KOPT-K1 (cell line): Measurements from ENCODE around the gene ADPRH.

Experiments used
- H3K27ac ChIP-seq: fragments of 200-600 bp; sonication (generic); 2 replicates; pipeline ENCODE4 v1.5.1; 2016; ENCODE audit warnings: antibody characterized with exemption, mild to moderate bottlenecking, low read depth, low read length; ENCODE audit not compliant: poor library complexity, severe bottlenecking
- H3K36me3 ChIP-seq: fragments of 200-600 bp; sonication (generic); 2 replicates; pipeline ENCODE4 v1.5.1; 2017; ENCODE audit warnings: antibody characterized with exemption, mild to moderate bottlenecking, low read length, moderate library complexity; ENCODE audit not compliant: insufficient read depth
- H3K9me3 ChIP-seq: fragments of 200-600 bp; sonication (generic); 2 replicates; pipeline ENCODE4 v1.5.1; 2017; ENCODE audit warnings: antibody characterized with exemption, low read length, mild to moderate bottlenecking; ENCODE audit not compliant: insufficient read depth, poor library complexity, severe bottlenecking

Gene ADPRH

GRCh38 chr3:119598410-119599098, 19.3 kb downstream of the ADPRH start:
- no peak overlapping the region for H3K27ac ChIP-seq
- H3K36me3 ChIP-seq = no peaks in the 10 kb centered on the region
- H3K9me3 ChIP-seq = no peaks in the 10 kb centered on the region

DNA sequence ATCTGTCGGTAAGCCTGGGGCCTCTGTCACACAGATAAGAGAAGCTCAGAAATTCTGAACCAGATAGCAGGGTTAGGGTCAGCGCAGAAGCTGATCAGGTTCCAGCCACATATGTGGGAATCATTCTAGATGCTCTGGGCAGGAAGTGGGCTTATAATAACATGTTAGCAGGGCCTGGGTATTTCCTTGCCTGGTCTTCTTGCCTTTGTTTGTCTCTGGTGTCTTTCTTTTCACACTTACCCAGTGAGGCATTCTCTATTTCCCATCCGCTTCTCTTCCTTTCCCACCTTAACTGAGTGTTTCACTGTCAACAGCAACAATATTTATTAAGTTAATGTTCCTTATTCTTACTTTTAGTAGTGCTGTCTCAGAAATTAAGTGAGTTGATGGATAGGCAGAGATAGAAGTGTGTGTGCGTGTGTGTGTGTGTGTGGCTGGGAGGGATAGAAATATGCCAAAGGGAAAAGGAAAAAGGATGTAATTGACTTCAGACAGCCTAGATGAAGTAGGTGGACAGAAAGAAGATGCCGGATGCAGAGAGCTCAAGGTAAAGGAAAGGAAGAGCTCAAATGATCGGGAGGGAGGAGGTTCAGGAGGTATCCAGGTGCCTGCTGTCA, 20.4 kb downstream of the ADPRH start:
- Histone ChIP-seq H3K36me3 (no peaks in the 10 kb centered on the region), H3K9me3 (no peaks in the 10 kb centered on the region), H3K27ac (no peak overlapping the region)

DNA sequence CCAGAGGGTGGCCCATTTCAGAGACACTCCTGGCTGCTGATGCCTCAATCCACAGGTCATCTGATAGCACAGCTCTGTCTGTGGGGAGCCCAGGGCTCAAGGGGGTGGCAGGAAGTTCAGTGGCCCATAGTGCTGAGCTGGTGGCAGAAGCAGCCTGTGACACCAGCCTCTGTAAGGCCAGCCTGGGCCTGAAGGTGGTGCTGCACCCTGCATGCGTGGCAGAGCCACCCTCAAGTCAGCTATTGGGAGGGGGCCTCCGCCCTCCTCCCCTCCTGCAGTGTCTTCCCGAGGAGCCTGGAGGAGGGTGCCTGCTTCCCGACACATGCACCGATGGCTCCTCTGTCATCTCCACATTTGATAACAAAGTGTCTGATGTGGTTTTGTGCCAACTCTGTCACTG, 21.4 kb downstream of the ADPRH start:
- Histone ChIP-seq H3K27ac (no peak overlapping the region), H3K9me3 (no peaks in the 10 kb centered on the region), H3K36me3 (no peaks in the 10 kb centered on the region)

- no peaks in the 10 kb centered on the region for H3K36me3 ChIP-seq
- H3K9me3 ChIP-seq = no peaks in the 10 kb centered on the region
- H3K27ac ChIP-seq = no peak overlapping the region
Observed at GRCh38 chr3:119601154-119601553, 21.9 kb downstream of the ADPRH start.

- no peaks in the 10 kb centered on the region for H3K36me3 ChIP-seq
- no peaks in the 10 kb centered on the region for H3K9me3 ChIP-seq
- no peak overlapping the region for H3K27ac ChIP-seq
Observed at GRCh38 chr3:119602676-119603075, 23.4 kb downstream of the ADPRH start.

DNA sequence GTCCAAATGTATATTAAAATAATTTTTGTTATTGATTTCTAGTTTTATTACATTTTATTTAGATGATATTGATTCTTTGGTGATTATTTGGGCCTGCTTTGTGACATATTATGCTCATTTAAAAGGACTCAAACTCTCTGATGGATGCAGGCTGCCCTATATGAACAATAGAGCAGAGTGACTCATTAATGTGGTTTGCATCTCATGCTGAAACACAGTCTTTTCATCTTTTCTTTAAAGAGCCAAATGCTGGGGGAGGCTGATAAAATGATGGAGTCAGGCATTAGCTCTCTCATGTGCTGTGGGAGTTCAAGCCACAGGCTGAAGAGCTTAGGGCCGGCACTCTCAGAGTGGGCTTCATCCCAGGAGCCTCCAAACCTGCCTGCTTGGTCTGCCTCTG, 25.6 kb downstream of the ADPRH start:
- Histone ChIP-seq H3K36me3 (no peaks in the 10 kb centered on the region), H3K9me3 (no peaks in the 10 kb centered on the region), H3K27ac (no peak overlapping the region)

GRCh38 chr3:119608405-119609000, 29.2 kb downstream of the ADPRH start:
- Histone ChIP-seq H3K9me3 (peaks cover 8% of the 10 kb centered on the region), H3K36me3 (no peaks in the 10 kb centered on the region), H3K27ac (no peak overlapping the region)

DNA sequence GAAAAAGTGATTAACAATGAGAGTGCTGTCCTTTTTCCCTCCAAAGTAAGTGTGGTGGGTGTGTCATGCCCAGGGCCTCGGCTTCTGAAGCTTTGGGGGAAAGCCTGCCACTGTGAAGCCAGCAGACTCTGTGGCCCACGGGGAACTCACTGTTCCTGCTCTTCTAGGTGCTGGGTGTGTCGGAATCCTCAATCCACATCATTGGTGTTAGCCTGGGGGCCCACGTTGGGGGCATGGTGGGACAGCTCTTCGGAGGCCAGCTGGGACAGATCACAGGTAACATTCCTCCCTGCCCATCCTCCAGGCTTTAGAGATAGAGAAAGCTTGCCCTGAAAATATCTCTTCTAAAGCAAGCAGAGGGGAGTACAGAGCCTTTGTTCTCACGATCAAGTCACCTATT, 30.0 kb downstream of the ADPRH start:
- Histone ChIP-seq H3K27ac (no peak overlapping the region), H3K9me3 (peaks cover 8% of the 10 kb centered on the region), H3K36me3 (no peaks in the 10 kb centered on the region)

DNA sequence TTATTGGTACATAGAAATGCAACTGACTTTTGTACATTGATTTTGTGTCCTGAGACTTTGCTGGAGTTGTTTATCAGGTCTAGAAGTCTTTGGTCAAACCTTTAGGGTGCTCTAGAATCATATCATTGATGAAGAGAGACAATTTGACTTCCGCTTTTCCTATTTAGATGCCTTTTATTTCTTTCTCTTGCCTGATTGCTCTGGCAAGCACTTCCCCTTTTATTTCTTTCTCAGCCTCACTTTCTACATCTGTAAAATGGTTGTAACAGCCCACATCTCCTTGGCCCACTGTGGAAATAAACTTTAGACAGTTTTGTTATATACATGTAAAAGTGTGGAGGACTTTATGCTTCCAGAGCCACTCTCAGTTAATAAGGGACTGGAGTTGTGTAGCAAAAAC, 32.4 kb downstream of the ADPRH start:
- Histone ChIP-seq H3K9me3 (peaks cover 8% of the 10 kb centered on the region), H3K27ac (no peak overlapping the region), H3K36me3 (no peaks in the 10 kb centered on the region)

- Histone ChIP-seq H3K27ac (no peak overlapping the region), H3K9me3 (peaks cover 8% of the 10 kb centered on the region), H3K36me3 (no peaks in the 10 kb centered on the region)
Observed at GRCh38 chr3:119613201-119613600, 33.9 kb downstream of the ADPRH start.

DNA sequence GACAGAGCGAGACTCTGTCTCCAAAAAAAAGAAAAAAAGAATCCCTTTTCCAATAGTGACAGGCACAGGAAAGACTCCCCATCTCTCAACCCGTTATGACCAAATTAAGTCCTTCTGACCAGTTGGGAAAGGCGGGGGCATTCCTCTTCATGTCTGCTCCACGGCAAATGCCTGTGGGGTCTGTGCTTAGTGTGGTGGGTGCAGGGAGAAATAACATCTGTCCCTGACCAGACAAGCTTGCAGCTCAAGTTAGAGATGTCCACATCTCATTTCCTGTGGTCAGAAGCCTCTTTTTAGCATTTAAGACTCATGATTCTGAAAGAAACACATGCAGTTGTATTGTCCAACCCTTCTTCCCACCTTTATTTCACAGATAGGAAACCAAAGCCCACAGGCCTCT, 34.6 kb downstream of the ADPRH start:
- H3K9me3 ChIP-seq = peaks cover 8% of the 10 kb centered on the region
- H3K36me3 ChIP-seq = no peaks in the 10 kb centered on the region
- H3K27ac ChIP-seq = no peak overlapping the region

- Histone ChIP-seq H3K9me3 (peaks cover 4% of the 10 kb centered on the region), H3K36me3 (no peaks in the 10 kb centered on the region), H3K27ac (no peak overlapping the region)
Observed at GRCh38 chr3:119616056-119616455, 36.8 kb downstream of the ADPRH start.

DNA sequence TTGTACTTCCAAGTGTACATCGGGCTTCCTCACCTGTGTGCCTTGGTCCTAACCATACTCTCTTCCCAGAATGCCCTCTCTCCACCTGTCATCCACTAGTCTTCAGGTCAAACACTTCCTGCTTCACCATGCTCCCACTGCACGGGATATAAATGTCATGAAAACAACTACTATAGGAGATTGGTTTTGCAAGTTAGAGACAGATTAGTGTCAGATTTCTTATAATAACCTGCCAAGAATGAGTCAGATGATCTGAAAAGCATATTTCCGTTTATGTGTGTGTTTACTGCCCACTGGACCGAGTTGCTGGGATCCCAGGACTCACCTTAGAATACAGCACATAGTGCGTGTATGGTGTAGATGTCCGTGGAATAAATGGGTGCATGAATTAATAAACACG, 39.8 kb downstream of the ADPRH start:
- H3K27ac ChIP-seq = no peak overlapping the region
- no peaks in the 10 kb centered on the region for H3K9me3 ChIP-seq
- no peaks in the 10 kb centered on the region for H3K36me3 ChIP-seq

DNA sequence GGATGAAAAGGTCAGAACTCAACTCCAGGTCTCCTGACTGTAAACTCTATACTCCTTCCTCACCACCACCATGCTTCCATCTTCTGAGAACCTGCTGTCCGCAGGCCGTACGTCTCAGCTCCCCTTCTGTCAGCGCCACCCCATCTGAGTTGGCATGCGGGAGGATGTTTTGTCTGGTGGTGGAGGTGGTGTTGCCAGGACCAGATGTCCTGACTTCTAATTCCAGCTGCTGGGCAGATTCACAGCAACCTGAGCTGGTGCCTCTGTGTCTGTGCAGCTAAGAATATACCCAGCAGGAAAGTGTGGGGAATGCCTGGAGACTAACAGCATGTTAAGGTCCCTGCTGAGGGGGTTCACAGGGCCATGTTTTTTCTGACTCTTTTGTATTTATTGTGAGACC, 41.6 kb downstream of the ADPRH start:
- H3K36me3 ChIP-seq = no peaks in the 10 kb centered on the region
- no peaks in the 10 kb centered on the region for H3K9me3 ChIP-seq
- H3K27ac ChIP-seq = no peak overlapping the region

- H3K9me3 ChIP-seq = no peaks in the 10 kb centered on the region
- no peak overlapping the region for H3K27ac ChIP-seq
Observed at GRCh38 chr3:119624002-119624720, 44.9 kb downstream of the ADPRH start.

More at GRCh38 chr3:119624002-119624720, 44.9 kb downstream of the ADPRH start:
- H3K36me3 ChIP-seq = no peaks in the 10 kb centered on the region
